ENCODE measurements around the gene PLD3.

DNA sequence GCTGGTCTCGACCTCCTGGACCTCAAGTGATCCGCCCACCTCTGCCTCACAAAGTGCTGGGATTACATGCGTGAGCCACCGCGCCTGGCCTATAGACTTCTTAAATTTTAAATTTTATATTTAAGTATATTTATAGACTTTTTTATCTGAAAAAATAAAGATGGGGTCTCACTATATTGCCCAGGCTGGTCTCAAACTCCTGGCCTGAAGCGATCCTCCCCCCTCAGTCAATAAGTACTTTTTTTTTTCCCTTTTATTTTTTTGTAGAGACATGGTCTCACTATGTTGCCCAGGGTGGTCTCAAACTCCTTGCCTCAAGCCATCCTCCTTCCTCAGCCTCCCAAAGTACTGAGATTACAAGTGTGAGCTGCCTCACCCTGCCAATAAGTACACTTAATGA, 75.4 kb downstream of the PLD3 start:
- TF ChIP-seq CTCF (conservative IDR thresholded peaks at IDR 0.05; ENCODE audit: low read length) (no peak), EZH2phosphoT487 (IDR thresholded peaks at IDR 0.05; ENCODE audit: borderline replicate concordance, low read depth, low read length) (no peak)
